ENCODE data around the gene ADRB1. TPM values are rescaled to one million over a fixed set of nuclear protein-coding genes. Genes with fewer than 3 reads are reported as not detected.

ADRB1 gene
- total RNA-seq, 1 experiment from 2014 or later: 0.15 TPM

DNA sequence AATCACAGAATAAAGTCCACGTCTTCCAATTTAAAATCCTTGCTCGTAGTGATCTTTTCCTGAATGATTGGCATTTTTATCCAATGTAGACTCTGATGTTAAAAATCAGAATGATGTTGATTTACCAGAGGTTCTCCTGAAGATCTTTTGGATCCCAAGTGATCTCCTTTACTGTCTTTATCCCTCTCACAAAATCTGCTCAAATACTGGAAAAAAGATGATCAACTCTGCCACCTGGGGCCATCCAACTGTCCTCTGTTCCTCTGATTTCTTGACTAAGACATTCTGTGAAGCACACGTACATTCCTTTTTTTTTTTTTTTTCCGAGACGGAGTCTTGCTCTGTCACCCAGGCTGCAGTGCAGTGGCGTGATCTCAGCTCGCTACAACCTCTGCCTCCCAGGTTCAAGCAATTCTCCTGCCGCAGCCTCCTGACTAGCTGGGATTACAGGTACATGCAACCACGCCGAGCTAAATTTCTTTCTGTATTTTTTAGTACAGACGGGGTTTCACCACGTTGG lies 18.0 kb upstream of the ADRB1 start:
- intact Hi-C loops (cut with micrococcal nuclease): loop anchor here (1.0 to 2.0 kb wide), 3 partner anchors 16 to 66 kb away; partner anchors contain the start of gene ADRB1
- Histone ChIP-seq H3K27me3 (ENCODE audit: low read length) (no peaks in the 10 kb centered on the region), H3K27ac (ENCODE audit: low read length) (peak overlapping the region; percentile 94)

GRCh38 chr10:114026189-114027040 lies 17.3 kb upstream of the ADRB1 start:
- H3K36me3 ChIP-seq (ENCODE audit: low read depth, low read length): no peaks in the 10 kb centered on the region
- H3K27me3 ChIP-seq (ENCODE audit: low read length): no peaks in the 10 kb centered on the region
- peaks cover 42% of the 10 kb centered on the region for H3K4me1 ChIP-seq (ENCODE audit: insufficient read depth, low read length)
- H3K4me2 ChIP-seq (ENCODE audit: low read length): peak overlapping the region; percentile 73
- no peak for TF ChIP-seq EZH2phosphoT487 (IDR thresholded peaks at IDR 0.05; ENCODE audit: borderline replicate concordance, low read length)
- TF ChIP-seq, protein P1, sequence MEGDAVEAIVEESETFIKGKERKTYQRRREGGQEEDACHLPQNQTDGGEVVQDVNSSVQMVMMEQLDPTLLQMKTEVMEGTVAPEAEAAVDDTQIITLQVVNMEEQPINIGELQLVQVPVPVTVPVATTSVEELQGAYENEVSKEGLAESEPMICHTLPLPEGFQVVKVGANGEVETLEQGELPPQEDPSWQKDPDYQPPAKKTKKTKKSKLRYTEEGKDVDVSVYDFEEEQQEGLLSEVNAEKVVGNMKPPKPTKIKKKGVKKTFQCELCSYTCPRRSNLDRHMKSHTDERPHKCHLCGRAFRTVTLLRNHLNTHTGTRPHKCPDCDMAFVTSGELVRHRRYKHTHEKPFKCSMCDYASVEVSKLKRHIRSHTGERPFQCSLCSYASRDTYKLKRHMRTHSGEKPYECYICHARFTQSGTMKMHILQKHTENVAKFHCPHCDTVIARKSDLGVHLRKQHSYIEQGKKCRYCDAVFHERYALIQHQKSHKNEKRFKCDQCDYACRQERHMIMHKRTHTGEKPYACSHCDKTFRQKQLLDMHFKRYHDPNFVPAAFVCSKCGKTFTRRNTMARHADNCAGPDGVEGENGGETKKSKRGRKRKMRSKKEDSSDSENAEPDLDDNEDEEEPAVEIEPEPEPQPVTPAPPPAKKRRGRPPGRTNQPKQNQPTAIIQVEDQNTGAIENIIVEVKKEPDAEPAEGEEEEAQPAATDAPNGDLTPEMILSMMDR (conservative IDR thresholded peaks at IDR 0.05; ENCODE audit: low read depth, low read length): no peak
- BruUV-seq (replicated peaks): TSS peak; percentile 55
- H3K27ac ChIP-seq (ENCODE audit: low read length): peak overlapping the region; percentile 94
- CTCF ChIA-PET: no interaction called here
- H2AFZ ChIP-seq (ENCODE audit: low read length): peak overlapping the region; percentile 45
- H3F3A ChIP-seq (ENCODE audit: low read length, unreplicated experiment): peaks cover 7% of the 10 kb centered on the region
- intact Hi-C loops (cut with micrococcal nuclease): loop anchor here (1.0 to 2.0 kb wide), 3 partner anchors 16 to 67 kb away; partner anchors contain the start of gene ADRB1
- POLR2A ChIA-PET (ENCODE audit: unreplicated experiment): no interaction called here
- peak; percentile 87 for ATAC-seq
- no peaks in the 10 kb centered on the region for H3K9me3 ChIP-seq (ENCODE audit: low read length)
- peak; percentile 76 for DNase-seq
- H3K79me2 ChIP-seq (ENCODE audit: low read length): no peaks in the 10 kb centered on the region
- peak overlapping the region; percentile 48; the same call in 1 of the 2 replicates for H3K4me3 ChIP-seq (ENCODE audit: low read length)
- no peaks in the 10 kb centered on the region for H3K9me2 ChIP-seq (replicated peaks; ENCODE audit: low read length)
- H4K20me1 ChIP-seq (ENCODE audit: low read length): no peaks in the 10 kb centered on the region
- peak overlapping the region; percentile 40 for H3K9ac ChIP-seq (ENCODE audit: low read length)

More for the DNA sequence above, 18.0 kb upstream of the ADRB1 start:
- Histone ChIP-seq H3K9ac (ENCODE audit: low read length) (peak overlapping the region; percentile 40; the same call in 1 of the 2 replicates), H3K36me3 (ENCODE audit: low read depth, low read length) (no peaks in the 10 kb centered on the region), H3K9me2 (replicated peaks; ENCODE audit: low read length) (no peaks in the 10 kb centered on the region), H3K9me3 (ENCODE audit: low read length) (no peaks in the 10 kb centered on the region), H3K79me2 (ENCODE audit: low read length) (no peaks in the 10 kb centered on the region), H3K4me2 (ENCODE audit: low read length) (0 out of 2 replicates have a peak overlapping the region, but pooled peaks have one; percentile 73), H3K4me3 (ENCODE audit: low read length) (no peak overlapping the region), H4K20me1 (ENCODE audit: low read length) (no peaks in the 10 kb centered on the region), H2AFZ (ENCODE audit: low read length) (no peak overlapping the region), H3F3A (ENCODE audit: low read length, unreplicated experiment) (peaks cover 7% of the 10 kb centered on the region), H3K4me1 (ENCODE audit: insufficient read depth, low read length) (peaks cover 35% of the 10 kb centered on the region)
- BruUV-seq (replicated peaks): no TSS peak
- ATAC-seq (no peak), DNase-seq (no peak)
- ChIA-PET POLR2A (ENCODE audit: unreplicated experiment) (no interaction called here), CTCF (no interaction called here)
- TF ChIP-seq EZH2phosphoT487 (IDR thresholded peaks at IDR 0.05; ENCODE audit: borderline replicate concordance, low read length) (no peak), EZH2 (IDR thresholded peaks at IDR 0.05; ENCODE audit: low read length, unreplicated experiment) (no peak)
- TF ChIP-seq, protein P1 (conservative IDR thresholded peaks at IDR 0.05; ENCODE audit: low read depth, low read length): no peak
